ENCODE results near the gene DGKQ. TPM values are rescaled to one million over a fixed set of nuclear protein-coding genes. Genes with fewer than 3 reads are reported as not detected.

DGKQ gene
- total and polyA plus RNA-seq, 2 of the 13 experiments (the other 11 are each of a cell fraction or from before 2014, with no cell fraction given): 4.5 to 7.2 TPM

GRCh38 chr4:986879-987623 lies 13.7 kb upstream of the DGKQ start, which contains the start of gene IDUA (continued):
- TF ChIP-seq, protein P1, sequence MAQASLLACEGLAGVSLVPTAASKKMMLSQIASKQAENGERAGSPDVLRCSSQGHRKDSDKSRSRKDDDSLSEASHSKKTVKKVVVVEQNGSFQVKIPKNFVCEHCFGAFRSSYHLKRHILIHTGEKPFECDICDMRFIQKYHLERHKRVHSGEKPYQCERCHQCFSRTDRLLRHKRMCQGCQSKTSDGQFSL (CRISPR knock-in tag; IDR thresholded peaks at IDR 0.05): no peak
- TF ChIP-seq MED1 (CRISPR knock-in tag; IDR thresholded peaks at IDR 0.05) (no peak; the same call in 1 of the 2 replicates), ZFP36 (IDR thresholded peaks at IDR 0.05; ENCODE audit: borderline replicate concordance, low read depth, low read length, partially characterized antibody) (no peak), ZBTB3 (CRISPR knock-in tag; IDR thresholded peaks at IDR 0.05; ENCODE audit: borderline replicate concordance, low read depth) (no peak), UBTF (CRISPR knock-in tag; IDR thresholded peaks at IDR 0.05) (peak; percentile 45), NFYB (CRISPR knock-in tag; IDR thresholded peaks at IDR 0.05) (no peak), ZNF333 (CRISPR knock-in tag; IDR thresholded peaks at IDR 0.05; ENCODE audit: borderline replicate concordance) (peak; percentile 49; the same call in 1 of the 2 replicates), ZNF274 (CRISPR knock-in tag; IDR thresholded peaks at IDR 0.05) (peak; percentile 1; the same call in 1 of the 2 replicates), ZNF609 (CRISPR knock-in tag; IDR thresholded peaks at IDR 0.05; ENCODE audit: borderline replicate concordance) (0 out of 2 replicates have a peak, but pooled peaks have one; percentile 8), THAP11 (CRISPR knock-in tag; IDR thresholded peaks at IDR 0.05) (no peak; the same call in 1 of the 2 replicates), MYC (CRISPR knock-in tag; IDR thresholded peaks at IDR 0.05; ENCODE audit: borderline replicate concordance) (peak; percentile 31), SP4 (CRISPR knock-in tag; IDR thresholded peaks at IDR 0.05) (peak; percentile 66), GABPB1 (CRISPR knock-in tag; IDR thresholded peaks at IDR 0.05) (peak; percentile 79), PAX8 (CRISPR knock-in tag; IDR thresholded peaks at IDR 0.05; ENCODE audit: borderline replicate concordance) (peak; percentile 50; the same call in 1 of the 2 replicates), ZSCAN5A (CRISPR knock-in tag; IDR thresholded peaks at IDR 0.05; ENCODE audit: borderline replicate concordance) (peak; percentile 5; the same call in 1 of the 2 replicates)
- TF ChIP-seq, protein P2, sequence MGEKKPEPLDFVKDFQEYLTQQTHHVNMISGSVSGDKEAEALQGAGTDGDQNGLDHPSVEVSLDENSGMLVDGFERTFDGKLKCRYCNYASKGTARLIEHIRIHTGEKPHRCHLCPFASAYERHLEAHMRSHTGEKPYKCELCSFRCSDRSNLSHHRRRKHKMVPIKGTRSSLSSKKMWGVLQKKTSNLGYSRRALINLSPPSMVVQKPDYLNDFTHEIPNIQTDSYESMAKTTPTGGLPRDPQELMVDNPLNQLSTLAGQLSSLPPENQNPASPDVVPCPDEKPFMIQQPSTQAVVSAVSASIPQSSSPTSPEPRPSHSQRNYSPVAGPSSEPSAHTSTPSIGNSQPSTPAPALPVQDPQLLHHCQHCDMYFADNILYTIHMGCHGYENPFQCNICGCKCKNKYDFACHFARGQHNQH (CRISPR knock-in tag; IDR thresholded peaks at IDR 0.05): no peak; the same call in 1 of the 2 replicates
- TF ChIP-seq, protein P3, sequence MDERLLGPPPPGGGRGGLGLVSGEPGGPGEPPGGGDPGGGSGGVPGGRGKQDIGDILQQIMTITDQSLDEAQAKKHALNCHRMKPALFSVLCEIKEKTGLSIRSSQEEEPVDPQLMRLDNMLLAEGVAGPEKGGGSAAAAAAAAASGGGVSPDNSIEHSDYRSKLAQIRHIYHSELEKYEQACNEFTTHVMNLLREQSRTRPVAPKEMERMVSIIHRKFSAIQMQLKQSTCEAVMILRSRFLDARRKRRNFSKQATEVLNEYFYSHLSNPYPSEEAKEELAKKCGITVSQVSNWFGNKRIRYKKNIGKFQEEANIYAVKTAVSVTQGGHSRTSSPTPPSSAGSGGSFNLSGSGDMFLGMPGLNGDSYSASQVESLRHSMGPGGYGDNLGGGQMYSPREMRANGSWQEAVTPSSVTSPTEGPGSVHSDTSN (CRISPR knock-in tag; IDR thresholded peaks at IDR 0.05): no peak
